GM06990 (cell line): ENCODE data around the gene ZNRF1.
"Not testable (repeated sequence)": the region's sequence is repeated elsewhere in the genome, so short reads cannot be mapped to it uniquely, and the experiment has no call there.

Experiments used
- DNase-seq: peaks from one replicate; pipeline ENCODE4 v3.0.0-alpha.2; 2011; ENCODE audit not compliant: insufficient read length; ENCODE audit errors: extremely low read depth
- H3K27me3 ChIP-seq: replicated peaks from 2 replicates; pipeline ENCODE4 v1.6.0; 2011; ENCODE audit warnings: low read length; ENCODE audit not compliant: control insufficient read depth, insufficient read depth
- H3K36me3 ChIP-seq: 2 replicates; pipeline ENCODE4 v1.5.1; 2011; ENCODE audit warnings: low read length; ENCODE audit not compliant: control insufficient read depth, insufficient read depth
- H3K4me3 ChIP-seq: replicated peaks from 2 replicates; pipeline ENCODE4 v1.5.1; 2011; ENCODE audit warnings: low read depth, mild to moderate bottlenecking, control low read depth, low read length
- CTCF ChIP-seq: IDR thresholded peaks from 2 replicates; pipeline ENCODE4 v1.5.1; 2011; ENCODE audit warnings: low read length, control low read depth, mild to moderate bottlenecking, inconsistent platforms; ENCODE audit not compliant: insufficient read depth, poor library complexity, severe bottlenecking

ZNRF1 gene

GRCh38 chr16:75122609-75123008 is 123.8 kb downstream of the ZNRF1 start:
- Histone ChIP-seq H3K27me3 (no peaks in the 10 kb centered on the region), H3K4me3 (no peak overlapping the region), H3K36me3 (no peaks in the 10 kb centered on the region)
- no peak for TF ChIP-seq CTCF
- DNase-seq, result no peak

- Histone ChIP-seq H3K4me3 (no peak overlapping the region), H3K27me3 (no peaks in the 10 kb centered on the region), H3K36me3 (no peaks in the 10 kb centered on the region)
- DNase-seq, result no peak
- no peak for TF ChIP-seq CTCF
These were observed 129.0 kb downstream of the ZNRF1 start for GRCh38 chr16:75127713-75128415.

GRCh38 chr16:75129421-75130149 is 130.8 kb downstream of the ZNRF1 start:
- not testable (repeated sequence) for DNase-seq, H3K27me3 ChIP-seq, H3K4me3 ChIP-seq, H3K36me3 ChIP-seq

- DNase-seq, result no peak
These were observed 131.4 kb downstream of the ZNRF1 start for GRCh38 chr16:75130150-75130771.

GRCh38 chr16:75131081-75131480 is 132.3 kb downstream of the ZNRF1 start:
- DNase-seq, result no peak
- H3K36me3 ChIP-seq, result no peaks in the 10 kb centered on the region
- H3K27me3 ChIP-seq, result no peaks in the 10 kb centered on the region
- no peak for TF ChIP-seq CTCF
- no peak overlapping the region for H3K4me3 ChIP-seq

More at GRCh38 chr16:75130150-75130771, 131.4 kb downstream of the ZNRF1 start:
- TF ChIP-seq CTCF, result no peak
- Histone ChIP-seq H3K36me3 (no peaks in the 10 kb centered on the region), H3K27me3 (no peaks in the 10 kb centered on the region), H3K4me3 (no peak overlapping the region)

GRCh38 chr16:75138233-75138632 is 139.4 kb downstream of the ZNRF1 start:
- no peak overlapping the region for H3K4me3 ChIP-seq

More at GRCh38 chr16:75138233-75138632, 139.4 kb downstream of the ZNRF1 start:
- H3K27me3 ChIP-seq, result no peaks in the 10 kb centered on the region; the same call in 1 of the 2 replicates
- TF ChIP-seq CTCF, result no peak
- H3K36me3 ChIP-seq, result no peaks in the 10 kb centered on the region
- no peak for DNase-seq
